MM.1S (cell line): ENCODE measurements around the gene DMXL2.

Source experiments
- DNase-seq: peaks from one replicate; pipeline ENCODE4 v3.0.0-alpha.2; 2015
- H2AFZ ChIP-seq: fragments of 300-600 bp; sonication (generic); 2 replicates; pipeline ENCODE4 v1.6.0; 2016; ENCODE audit warnings: antibody characterized with exemption, low read length
- H3F3A ChIP-seq: fragments of 300-600 bp; sonication (generic); 2 replicates; pipeline ENCODE4 v1.6.1; 2016; ENCODE audit warnings: mild to moderate bottlenecking, antibody characterized with exemption, low read length, moderate library complexity, mixed read lengths; ENCODE audit not compliant: insufficient read depth
- H3K27ac ChIP-seq: fragments of 300-600 bp; sonication (generic); 2 replicates; pipeline ENCODE4 v1.5.1; 2016; ENCODE audit warnings: mild to moderate bottlenecking, low read length
- H3K27me3 ChIP-seq: fragments of 300-600 bp; sonication (generic); replicated peaks from 2 replicates; pipeline ENCODE4 v1.6.0; 2016; ENCODE audit warnings: low read length; ENCODE audit not compliant: insufficient read depth
- H3K36me3 ChIP-seq: fragments of 300-600 bp; sonication (generic); replicated peaks from 2 replicates; pipeline ENCODE4 v1.6.1; 2016; ENCODE audit warnings: mild to moderate bottlenecking, low read length, mixed read lengths; ENCODE audit not compliant: insufficient read depth
- H3K4me1 ChIP-seq: fragments of 300-600 bp; sonication (generic); 2 replicates; pipeline ENCODE4 v1.6.1; 2016; ENCODE audit warnings: low read length, mixed read lengths
- H3K4me2 ChIP-seq: fragments of 300-600 bp; sonication (generic); 2 replicates; pipeline ENCODE4 v1.6.0; 2016; ENCODE audit warnings: low read depth, low read length
- H3K4me3 ChIP-seq: fragments of 300-600 bp; sonication (generic); 2 replicates; pipeline ENCODE4 v1.5.1; 2016; ENCODE audit warnings: low read length, mixed read lengths
- H3K79me2 ChIP-seq: fragments of 300-600 bp; sonication (generic); 2 replicates; pipeline ENCODE4 v1.6.1; 2016; ENCODE audit warnings: mixed run types, low read length, mixed read lengths
- H3K9ac ChIP-seq: fragments of 300-600 bp; sonication (generic); 2 replicates; pipeline ENCODE4 v1.6.1; 2016; ENCODE audit warnings: low read length, mixed read lengths
- H3K9me2 ChIP-seq: fragments of 300-600 bp; sonication (generic); replicated peaks from 2 replicates; pipeline ENCODE4 v1.6.1; 2016; ENCODE audit warnings: mild to moderate bottlenecking, low read length, mixed read lengths; ENCODE audit not compliant: insufficient read depth
- H3K9me3 ChIP-seq: fragments of 300-600 bp; sonication (generic); replicated peaks from 2 replicates; pipeline ENCODE4 v1.6.1; 2016; ENCODE audit warnings: mild to moderate bottlenecking, low read length, mixed read lengths; ENCODE audit not compliant: insufficient read depth
- H4K20me1 ChIP-seq: fragments of 300-600 bp; sonication (generic); 2 replicates; pipeline ENCODE4 v1.6.1; 2016; ENCODE audit warnings: mild to moderate bottlenecking, low read length, moderate library complexity, mixed read lengths; ENCODE audit not compliant: insufficient read depth
- CTCF ChIP-seq: fragments of 300-600 bp; sonication (generic); IDR thresholded peaks from 2 replicates; pipeline ENCODE4 v1.5.1; 2016; ENCODE audit warnings: antibody characterized with exemption, low read length, mixed read lengths
- EZH2 ChIP-seq: fragments of 300-600 bp; sonication (generic); optimal IDR thresholded peaks from 2 replicates; pipeline ENCODE3; 2017; ENCODE audit warnings: low read depth, mild to moderate bottlenecking, antibody characterized with exemption, low read length, mixed read lengths
- EZH2phosphoT487 ChIP-seq: fragments of 300-600 bp; sonication (generic); IDR thresholded peaks from 2 replicates; pipeline ENCODE4 v1.6.1; 2018; ENCODE audit warnings: antibody characterized with exemption, low read length

DMXL2 gene

GRCh38 chr15:51416129-51416528 lies 206.4 kb downstream of the DMXL2 start:
- H3F3A ChIP-seq, result no peaks in the 10 kb centered on the region
- H3K79me2 ChIP-seq, result no peaks in the 10 kb centered on the region
- H4K20me1 ChIP-seq, result no peaks in the 10 kb centered on the region
- TF ChIP-seq EZH2phosphoT487 (no peak), CTCF (no peak), EZH2 (no peak)
- H3K36me3 ChIP-seq, result no peaks in the 10 kb centered on the region
- H3K27ac ChIP-seq, result no peak overlapping the region
- H2AFZ ChIP-seq, result no peak overlapping the region
- DNase-seq, result no peak
- H3K27me3 ChIP-seq, result no peaks in the 10 kb centered on the region
- no peak overlapping the region for H3K4me2 ChIP-seq
- no peak overlapping the region for H3K9ac ChIP-seq
- H3K4me3 ChIP-seq, result no peak overlapping the region
- no peaks in the 10 kb centered on the region for H3K4me1 ChIP-seq
- H3K9me2 ChIP-seq, result no peaks in the 10 kb centered on the region
- no peaks in the 10 kb centered on the region for H3K9me3 ChIP-seq

GRCh38 chr15:51414256-51414860 lies 208.2 kb downstream of the DMXL2 start:
- no peak overlapping the region for H3K4me3 ChIP-seq
- H3K9ac ChIP-seq, result no peak overlapping the region
- H3K9me2 ChIP-seq, result no peaks in the 10 kb centered on the region
- no peaks in the 10 kb centered on the region for H4K20me1 ChIP-seq
- no peaks in the 10 kb centered on the region for H3K27me3 ChIP-seq
- no peaks in the 10 kb centered on the region for H3K9me3 ChIP-seq
- no peaks in the 10 kb centered on the region for H3F3A ChIP-seq
- DNase-seq, result no peak
- H3K36me3 ChIP-seq, result no peaks in the 10 kb centered on the region
- no peak overlapping the region for H2AFZ ChIP-seq
- no peaks in the 10 kb centered on the region for H3K79me2 ChIP-seq
- no peak overlapping the region for H3K27ac ChIP-seq
- TF ChIP-seq EZH2 (no peak), CTCF (no peak), EZH2phosphoT487 (no peak)
- H3K4me1 ChIP-seq, result no peaks in the 10 kb centered on the region
- no peak overlapping the region for H3K4me2 ChIP-seq

GRCh38 chr15:51405693-51406523 lies 216.7 kb downstream of the DMXL2 start:
- Histone ChIP-seq H3K27ac (no peak overlapping the region), H3K9me2 (no peaks in the 10 kb centered on the region), H3K9me3 (no peaks in the 10 kb centered on the region), H3F3A (no peaks in the 10 kb centered on the region), H3K4me1 (no peaks in the 10 kb centered on the region), H4K20me1 (no peaks in the 10 kb centered on the region), H3K4me3 (no peak overlapping the region), H3K27me3 (no peaks in the 10 kb centered on the region), H3K4me2 (no peak overlapping the region), H3K9ac (no peak overlapping the region), H2AFZ (no peak overlapping the region), H3K36me3 (no peaks in the 10 kb centered on the region), H3K79me2 (no peaks in the 10 kb centered on the region)
- no peak for DNase-seq
- TF ChIP-seq EZH2phosphoT487 (no peak), CTCF (no peak), EZH2 (no peak)
